GM23248 (cell line): Measurements from ENCODE around the gene NUP205. TPM values are rescaled to one million over a fixed set of nuclear protein-coding genes. Genes with fewer than 3 reads are reported as not detected.

Experiments used
- DNase-seq: peaks from one replicate; pipeline ENCODE4 v3.0.0-alpha.2; 2015
- H2AFZ ChIP-seq: fragments of 200-600 bp; sonication (generic); 2 replicates; pipeline ENCODE4 v1.6.1; 2016; ENCODE audit warnings: antibody characterized with exemption
- H3F3A ChIP-seq: fragments of 200-600 bp; sonication (generic); 2 replicates; pipeline ENCODE4 v1.6.1; 2016; ENCODE audit warnings: mild to moderate bottlenecking, antibody characterized with exemption, mixed run types; ENCODE audit not compliant: insufficient read depth
- H3K27ac ChIP-seq: fragments of 200-600 bp; sonication (generic); 2 replicates; pipeline ENCODE4 v1.5.1; 2016; ENCODE audit warnings: mild to moderate bottlenecking
- H3K27me3 ChIP-seq: fragments of 200-600 bp; sonication (generic); replicated peaks from 2 replicates; pipeline ENCODE4 v1.6.1; 2016; ENCODE audit warnings: mild to moderate bottlenecking; ENCODE audit not compliant: insufficient read depth
- H3K36me3 ChIP-seq: fragments of 200-600 bp; sonication (generic); 2 replicates; pipeline ENCODE4 v1.6.1; 2016; ENCODE audit warnings: low read depth, mild to moderate bottlenecking
- H3K4me1 ChIP-seq: fragments of 200-600 bp; sonication (generic); 2 replicates; pipeline ENCODE4 v1.6.1; 2016; ENCODE audit warnings: mild to moderate bottlenecking; ENCODE audit not compliant: insufficient read depth
- H3K4me2 ChIP-seq: fragments of 200-600 bp; sonication (generic); one replicate; pipeline ENCODE4 v1.6.1; 2016; ENCODE audit warnings: mild to moderate bottlenecking; ENCODE audit not compliant: unreplicated experiment
- H3K4me3 ChIP-seq: fragments of 200-600 bp; sonication (generic); 2 replicates; pipeline ENCODE4 v1.5.1; 2016; ENCODE audit warnings: mild to moderate bottlenecking
- H3K79me2 ChIP-seq: fragments of 200-600 bp; sonication (generic); 2 replicates; pipeline ENCODE4 v1.6.1; 2016; ENCODE audit warnings: mild to moderate bottlenecking; ENCODE audit not compliant: insufficient read depth
- H3K9ac ChIP-seq: fragments of 200-600 bp; sonication (generic); 2 replicates; pipeline ENCODE4 v1.6.1; 2016; ENCODE audit warnings: mild to moderate bottlenecking
- H3K9me2 ChIP-seq: fragments of 200-600 bp; sonication (generic); 2 replicates; pipeline ENCODE4 v1.6.1; 2016; ENCODE audit warnings: mixed run types, mild to moderate bottlenecking, moderate library complexity; ENCODE audit not compliant: insufficient read depth
- H3K9me3 ChIP-seq: fragments of 200-600 bp; sonication (generic); one replicate; pipeline ENCODE4 v1.6.1; 2017; ENCODE audit warnings: low read depth
- H4K20me1 ChIP-seq: fragments of 200-600 bp; sonication (generic); 2 replicates; pipeline ENCODE4 v1.6.0; 2016; ENCODE audit not compliant: insufficient read depth
- EZH2 ChIP-seq: fragments of 200-600 bp; sonication (generic); IDR thresholded peaks from 2 replicates; pipeline ENCODE4 v1.6.1; 2018; ENCODE audit warnings: antibody characterized with exemption, mild to moderate bottlenecking; ENCODE audit not compliant: insufficient read depth, poor library complexity, severe bottlenecking
- EZH2phosphoT487 ChIP-seq: fragments of 200-600 bp; sonication (generic); IDR thresholded peaks from 2 replicates; pipeline ENCODE4 v1.6.1; 2018; ENCODE audit warnings: antibody characterized with exemption, moderate library complexity, mild to moderate bottlenecking, low read depth; ENCODE audit not compliant: insufficient read depth
- WGBS, 2 experiments: methylation state at CpG; one replicate each; pipeline ENCODE4 v1.1.6; 2015 to 2017; ENCODE audit warnings: low lambda C conversion rate in 2 of 2, low coverage in 1 of 2; ENCODE audit errors: missing lambda C conversion rate in 2 of 2; 5-methylcytosine and 5-hydroxymethylcytosine counted together
- in situ Hi-C: fragments of 300-500 bp; cut with MboI; formaldehyde crosslinking; loops from 2 replicates; pipeline ENCODE4 v1.15.0; 2020
- polyA plus RNA-seq: library from polyadenylated mRNA; unstranded; fragments of >200 nt; fragmentation: Nextera tagmentation; extraction: Ambion mirVana; gene quantifications from 2 replicates; pipeline ENCODE4 v1.2.1, GENCODE V29; 2016
- total RNA-seq: library from RNA; depleted of rRNA; stranded (reverse); fragments of >200 nt; shearing (Covaris generic); gene quantifications from 2 replicates; pipeline ENCODE4 v1.2.3, GENCODE V29; 2014

NUP205 gene
- total and polyA plus RNA-seq, 2 experiments from 2014 or later, result 18.5 to 31.8 TPM

GRCh38 chr7:135644729-135645128, 87.0 kb downstream of the NUP205 start:
- no peak for TF ChIP-seq EZH2
- no peak for TF ChIP-seq EZH2phosphoT487
- Histone ChIP-seq H4K20me1 (no peaks in the 10 kb centered on the region), H3F3A (no peaks in the 10 kb centered on the region), H3K4me3 (no peak overlapping the region), H3K27ac (no peak overlapping the region), H3K27me3 (no peaks in the 10 kb centered on the region), H3K4me2 (no peak overlapping the region), H3K9me3 (no peaks in the 10 kb centered on the region), H3K9ac (no peak overlapping the region), H3K36me3 (peaks cover 28% of the 10 kb centered on the region; the same call in 1 of the 2 replicates), H2AFZ (no peak overlapping the region), H3K9me2 (no peaks in the 10 kb centered on the region), H3K4me1 (no peaks in the 10 kb centered on the region), H3K79me2 (no peaks in the 10 kb centered on the region)
- no peak for DNase-seq
- WGBS, 2 experiments, result 78 to 85% methylated on average over 3 of the region's 3 CpGs
- in situ Hi-C loops, result loop anchor here (10.0 kb wide), 1 partner anchor 370 kb away; no protein-coding TSS in a partner anchor

DNA sequence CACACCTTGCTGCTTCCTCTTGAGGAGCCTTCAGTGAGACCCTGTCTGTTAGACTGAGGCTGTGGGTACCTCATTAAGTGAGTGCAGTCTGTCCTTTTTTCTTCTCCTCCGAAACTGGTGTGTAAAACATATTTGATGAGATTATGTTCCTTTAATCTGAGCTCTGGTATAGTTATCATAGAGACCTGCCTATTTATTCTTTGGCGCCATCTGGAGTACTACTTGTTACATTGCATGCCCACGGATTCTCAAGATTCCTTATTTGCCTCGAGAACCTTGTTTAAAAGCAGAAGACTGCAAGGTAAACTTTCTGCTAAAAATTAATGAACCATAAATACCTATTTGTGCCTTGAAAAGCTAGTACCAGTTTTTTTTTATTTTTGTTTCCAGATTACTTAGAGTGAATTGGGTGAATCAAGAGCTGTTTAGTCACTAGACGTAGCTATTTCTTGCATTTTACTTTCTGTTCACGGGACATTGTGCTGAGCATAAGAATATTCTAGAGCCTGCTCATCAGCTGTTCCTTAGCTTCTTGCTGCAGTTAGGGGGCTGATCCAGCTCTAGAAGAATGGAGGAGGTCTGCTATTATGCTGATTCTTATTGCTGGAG, 87.7 kb downstream of the NUP205 start:
- Histone ChIP-seq H3K36me3 (peaks cover 28% of the 10 kb centered on the region; the same call in 1 of the 2 replicates), H3K4me1 (peaks cover 1% of the 10 kb centered on the region; the same call in 1 of the 2 replicates), H3K4me2 (no peak overlapping the region), H3K27me3 (no peaks in the 10 kb centered on the region), H4K20me1 (no peaks in the 10 kb centered on the region), H3K79me2 (no peaks in the 10 kb centered on the region), H3K9me2 (no peaks in the 10 kb centered on the region), H3K9ac (no peak overlapping the region), H3F3A (peaks cover 3% of the 10 kb centered on the region), H3K27ac (no peak overlapping the region), H3K4me3 (no peak overlapping the region), H3K9me3 (no peaks in the 10 kb centered on the region), H2AFZ (no peak overlapping the region)
- in situ Hi-C loops, result loop anchor here (10.0 kb wide), 1 partner anchor 371 kb away; no protein-coding TSS in a partner anchor
- peak; percentile 83 for DNase-seq
- WGBS, 2 experiments, result 40 to 44% methylated on average over 6 of the region's 6 CpGs
- TF ChIP-seq EZH2, result no peak
- no peak for TF ChIP-seq EZH2phosphoT487

- no peak overlapping the region for H3K4me3 ChIP-seq
- peaks cover 15% of the 10 kb centered on the region for H3F3A ChIP-seq
- H2AFZ ChIP-seq, result no peak overlapping the region
- TF ChIP-seq EZH2, result no peak
- no peak for TF ChIP-seq EZH2phosphoT487
- DNase-seq, result no peak
- no peak overlapping the region for H3K4me2 ChIP-seq
- H3K4me1 ChIP-seq, result peaks cover 12% of the 10 kb centered on the region
- no peaks in the 10 kb centered on the region for H3K79me2 ChIP-seq
- no peak overlapping the region for H3K27ac ChIP-seq
- H4K20me1 ChIP-seq, result no peaks in the 10 kb centered on the region
- no peaks in the 10 kb centered on the region for H3K9me2 ChIP-seq
- H3K36me3 ChIP-seq, result peaks cover 28% of the 10 kb centered on the region; the same call in 1 of the 2 replicates
- H3K9me3 ChIP-seq, result no peaks in the 10 kb centered on the region
- H3K9ac ChIP-seq, result no peak overlapping the region
- in situ Hi-C loops, result loop anchor here (10.0 kb wide), 1 partner anchor 373 kb away; no protein-coding TSS in a partner anchor
- no peaks in the 10 kb centered on the region for H3K27me3 ChIP-seq
- WGBS, 2 experiments, result 100% methylated on average over 1 of the region's 1 CpG
Measured at GRCh38 chr7:135647755-135648154, 90.0 kb downstream of the NUP205 start.

GRCh38 chr7:135648235-135648634, 90.5 kb downstream of the NUP205 start:
- Histone ChIP-seq H3K27ac (no peak overlapping the region), H3F3A (peaks cover 15% of the 10 kb centered on the region), H2AFZ (no peak overlapping the region), H4K20me1 (no peaks in the 10 kb centered on the region), H3K4me3 (no peak overlapping the region), H3K9ac (no peak overlapping the region), H3K27me3 (no peaks in the 10 kb centered on the region), H3K9me3 (no peaks in the 10 kb centered on the region), H3K4me1 (peaks cover 12% of the 10 kb centered on the region), H3K4me2 (no peak overlapping the region), H3K9me2 (no peaks in the 10 kb centered on the region), H3K36me3 (peaks cover 26% of the 10 kb centered on the region; the same call in 1 of the 2 replicates), H3K79me2 (no peaks in the 10 kb centered on the region)
- no peak for DNase-seq
- in situ Hi-C loops, result loop anchor here (10.0 kb wide), 1 partner anchor 373 kb away; no protein-coding TSS in a partner anchor
- no peak for TF ChIP-seq EZH2phosphoT487
- no peak for TF ChIP-seq EZH2
- WGBS, 2 experiments, result 96 to 98% methylated on average over 7 of the region's 7 CpGs
